D721Med (cell line): ENCODE results near the gene MTHFD1.

Source experiments
- DNase-seq: peaks from one replicate; pipeline ENCODE4 v3.0.0; 2011; ENCODE audit warnings: low spot score; ENCODE audit not compliant: insufficient read length
- FAIRE-seq: peaks from 2 replicates; lab custom pipeline; 2011; peaks lifted over from hg19 to GRCh38; lab: Jason Lieb, UNC
- CTCF ChIP-seq: IDR thresholded peaks from 2 replicates; pipeline ENCODE4 v1.5.1; 2012; ENCODE audit warnings: mild to moderate bottlenecking, control low read depth; ENCODE audit not compliant: insufficient read depth; ENCODE audit errors: missing control alignments

Gene MTHFD1

GRCh38 chr14:64447876-64448670 is 59.9 kb downstream of the MTHFD1 start:
- no peak for TF ChIP-seq CTCF
- FAIRE-seq, result no peak

GRCh38 chr14:64450255-64450654 is 62.1 kb downstream of the MTHFD1 start:
- TF ChIP-seq CTCF, result no peak
- DNase-seq, result no peak
- no peak for FAIRE-seq

More at GRCh38 chr14:64447876-64448670, 59.9 kb downstream of the MTHFD1 start:
- DNase-seq, result no peak

GRCh38 chr14:64454671-64455070 is 66.5 kb downstream of the MTHFD1 start:
- FAIRE-seq, result no peak
- no peak for DNase-seq
- TF ChIP-seq CTCF, result no peak

GRCh38 chr14:64459405-64460136 is 71.4 kb downstream of the MTHFD1 start:
- FAIRE-seq, result no peak
- no peak for TF ChIP-seq CTCF

GRCh38 chr14:64461221-64461620 is 73.1 kb downstream of the MTHFD1 start:
- FAIRE-seq, result no peak
- no peak for TF ChIP-seq CTCF
- DNase-seq, result no peak

More at GRCh38 chr14:64459405-64460136, 71.4 kb downstream of the MTHFD1 start:
- DNase-seq, result no peak

- FAIRE-seq, result no peak
- DNase-seq, result no peak
- TF ChIP-seq CTCF, result no peak
Observed at GRCh38 chr14:64463195-64463594, 75.0 kb downstream of the MTHFD1 start.
